Renal cortex interstitium (tissue), 11 donors: Measurements from ENCODE around the gene CEP131. TPM values are rescaled to one million over a fixed set of nuclear protein-coding genes. Genes with fewer than 3 reads are reported as not detected.
A peak's percentile ranks its signal among the peaks of the same experiment; 100 is the strongest.

Experiments used
- DNase-seq, 11 donors: peaks; one replicate each; pipeline ENCODE4 v3.0.0-alpha.2; 2013; ENCODE audit warnings: low read depth in 9 of 11, low spot score in 4 of 11; ENCODE audit errors: extremely low read depth in 1 of 11
- polyA plus RNA-seq, 3 donors: library from polyadenylated mRNA; unstranded; fragments of 120-200 nt; gene quantifications; one replicate each; pipeline ENCODE4 v1.2.1, GENCODE V29; 2013; ENCODE audit not compliant: insufficient read length in 3 of 3

Gene CEP131
- polyA plus RNA-seq, 3 donors = 14.4 to 25.3 (median 20.5) TPM

GRCh38 chr17:81181811-81182185 lies 41.0 kb downstream of the CEP131 start:
- no peak for DNase-seq

DNA sequence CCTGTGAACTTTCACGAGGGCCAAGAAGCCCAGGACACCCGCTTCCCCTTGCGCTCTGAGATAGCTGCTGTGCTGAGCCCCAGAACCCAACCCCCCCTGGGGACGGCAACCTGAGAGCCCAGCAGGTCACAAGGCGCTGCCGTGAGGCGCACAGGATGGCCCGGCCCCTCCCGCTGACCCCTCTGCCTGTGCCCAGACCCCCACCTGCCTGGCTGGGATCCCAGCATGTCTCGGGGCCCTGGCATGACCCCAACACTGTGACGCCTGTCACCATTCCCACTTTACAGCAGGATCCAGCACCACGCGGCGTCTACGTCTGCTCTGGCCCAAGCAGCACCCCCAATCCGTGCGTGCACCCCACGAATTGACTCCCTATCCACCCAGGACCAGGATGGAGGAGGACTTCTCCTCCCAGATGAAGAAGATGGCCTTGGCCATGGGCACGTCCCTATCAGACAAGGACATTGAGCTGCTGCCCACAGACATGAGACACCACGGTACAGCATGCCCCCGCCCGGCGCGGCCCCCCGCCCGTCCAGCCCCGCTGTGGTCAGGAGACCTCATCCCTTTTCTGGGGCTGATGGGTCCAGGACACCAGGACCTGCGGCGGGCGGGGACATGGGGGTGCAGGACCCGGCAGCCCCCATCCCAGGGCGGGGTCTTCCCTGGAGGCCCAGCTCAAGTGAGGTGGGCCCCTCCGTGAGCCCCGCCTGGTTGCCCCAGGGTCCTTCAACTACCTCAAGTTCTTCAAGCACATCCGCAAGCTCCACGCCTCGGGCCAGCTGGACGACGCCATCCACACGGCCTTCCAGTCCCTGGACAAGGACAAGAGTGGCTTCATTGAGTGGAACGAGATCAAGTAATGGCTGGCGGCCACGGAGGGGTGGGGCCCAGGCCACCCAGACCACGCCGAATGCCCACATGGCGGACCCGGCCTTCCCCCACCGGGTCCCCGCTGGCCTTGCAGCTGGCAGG lies 41.6 kb downstream of the CEP131 start:
- DNase-seq = no peak

- no peak for DNase-seq
Measured at GRCh38 chr17:81179861-81180260, 42.9 kb downstream of the CEP131 start.

DNA sequence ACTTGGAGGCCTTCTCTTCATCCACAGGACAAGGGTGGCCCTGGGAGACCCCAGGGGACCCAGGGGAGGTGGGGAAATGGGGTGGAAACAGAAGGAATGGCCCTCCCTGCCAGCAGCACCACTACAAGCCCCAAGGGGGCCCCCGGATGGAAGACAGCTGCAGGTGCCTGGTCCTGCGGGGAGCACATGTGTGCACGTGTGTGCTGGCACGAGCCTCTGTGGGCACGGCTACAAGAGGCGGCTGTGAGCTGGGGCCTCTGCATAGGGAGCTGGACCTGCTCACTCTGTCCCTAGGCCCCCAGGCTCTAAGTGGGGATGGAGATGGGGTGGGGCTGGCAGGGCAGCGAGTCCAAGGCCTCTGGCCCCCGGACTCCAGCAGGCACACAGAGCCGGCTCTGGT lies 43.5 kb downstream of the CEP131 start:
- DNase-seq = no peak

GRCh38 chr17:81178136-81179091 lies 44.4 kb downstream of the CEP131 start:
- no peak for DNase-seq

DNA sequence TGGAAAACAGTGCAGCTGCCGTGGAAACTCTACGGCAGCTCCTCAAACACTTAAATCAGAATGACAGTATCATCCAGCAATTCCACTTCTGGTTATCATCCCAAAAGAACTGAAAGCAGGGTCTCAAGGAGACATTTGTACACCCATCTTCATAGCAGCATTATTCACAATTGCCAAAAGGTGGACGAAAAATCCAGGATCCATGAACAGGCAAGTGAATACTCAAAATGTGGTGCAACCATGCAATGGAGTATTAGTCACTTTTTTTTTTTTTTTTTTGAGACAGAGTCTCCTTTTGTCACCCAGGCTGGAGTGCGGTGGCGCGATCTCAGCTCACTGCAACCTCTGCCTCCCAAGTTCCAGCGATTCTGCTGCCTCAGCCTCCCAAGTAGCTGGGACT lies 46.1 kb downstream of the CEP131 start:
- DNase-seq = no peak

DNA sequence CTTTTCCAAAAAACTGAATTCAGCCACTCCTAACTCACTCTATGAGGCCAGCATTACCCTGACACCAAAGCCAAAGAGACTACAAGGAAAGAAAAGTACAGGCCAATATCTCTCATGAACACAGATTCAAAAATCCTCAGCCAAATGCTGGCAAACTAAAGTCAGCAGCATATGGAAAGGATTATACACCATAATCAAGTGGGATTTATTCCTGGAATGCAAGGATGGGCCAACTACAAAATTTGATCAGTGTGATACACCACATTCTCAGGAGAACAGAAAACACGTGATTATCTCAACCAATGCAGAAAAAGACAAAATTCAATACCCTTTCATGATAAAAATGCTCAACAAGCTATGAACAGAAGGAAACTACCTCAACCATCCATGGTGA lies 49.0 kb downstream of the CEP131 start:
- no peak for DNase-seq

GRCh38 chr17:81173052-81173761 lies 49.6 kb downstream of the CEP131 start:
- DNase-seq = no peak

DNA sequence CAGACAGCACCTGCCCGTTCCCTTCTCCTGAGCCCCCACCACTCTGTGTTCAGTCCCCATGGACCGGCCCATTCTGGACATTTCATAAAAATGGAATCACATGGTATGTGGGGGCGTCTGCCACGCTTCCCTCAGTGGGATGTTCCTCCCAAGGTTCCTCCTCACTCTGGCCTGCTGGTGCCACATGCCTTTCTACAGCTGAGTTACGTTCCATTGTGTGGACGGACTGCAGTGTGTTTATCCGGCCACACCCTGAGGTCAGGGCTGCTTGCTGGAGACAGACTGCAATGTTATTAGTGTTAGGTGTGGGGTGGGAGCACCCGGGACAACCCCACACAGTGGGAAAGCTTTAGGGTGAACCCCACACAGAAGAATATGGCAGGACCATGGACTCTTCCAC lies 50.8 kb downstream of the CEP131 start:
- DNase-seq = no peak

- DNase-seq = no peak
Measured at GRCh38 chr17:81170727-81171494, 51.9 kb downstream of the CEP131 start.

- no peak for DNase-seq
Measured at GRCh38 chr17:81169870-81170309, 52.9 kb downstream of the CEP131 start.

DNA sequence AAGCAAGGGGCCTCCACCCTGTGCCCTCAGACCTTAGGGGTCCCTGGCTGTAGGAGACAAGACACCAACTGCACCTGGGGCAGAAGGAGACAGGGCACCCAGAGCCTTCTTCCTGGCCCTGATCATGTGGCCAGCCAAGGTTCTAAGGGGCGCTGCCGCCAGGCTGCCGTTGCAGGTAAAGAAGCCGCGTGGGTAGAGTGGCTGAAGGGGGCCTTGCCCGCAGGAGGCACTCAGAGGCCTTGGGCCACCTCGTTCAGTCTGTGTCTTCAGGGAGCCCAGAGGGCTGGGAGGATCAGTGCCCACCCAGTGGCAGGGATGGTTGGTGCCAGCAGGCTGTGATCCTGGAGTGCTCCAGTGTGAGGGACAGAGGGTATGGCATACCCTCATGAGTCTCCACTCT lies 55.1 kb downstream of the CEP131 start:
- no peak for DNase-seq

DNA sequence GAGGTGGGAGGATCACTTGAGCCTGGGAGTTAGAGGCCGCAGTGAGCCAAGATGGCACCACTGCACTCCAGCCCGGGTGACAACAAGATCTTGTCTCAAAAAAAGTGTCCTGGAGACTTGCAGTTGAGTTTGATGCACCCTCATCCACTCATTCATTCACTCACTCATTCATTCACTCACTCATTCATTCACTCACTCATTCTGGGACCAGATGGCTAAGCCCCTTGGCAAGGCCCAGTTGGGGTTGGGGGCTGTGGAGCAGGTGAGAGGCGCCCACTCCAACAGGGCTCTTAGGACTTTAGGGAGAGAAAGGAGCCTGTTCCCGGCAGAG lies 55.6 kb downstream of the CEP131 start:
- DNase-seq = no peak

GRCh38 chr17:81166033-81166492 lies 56.7 kb downstream of the CEP131 start, which contains the start of gene AATK:
Gene AATK (minus strand): TSS chr17:81166221. CDS start chr17:81165992, 229 bp downstream.
- no peak for DNase-seq

GRCh38 chr17:81165246-81166032 lies 57.3 kb downstream of the CEP131 start, which contains the start of gene PVALEF:
Gene PVALEF (plus strand): TSS chr17:81165507. CDS start chr17:81181227, 15,720 bp downstream.
- peak in 1 of 11 donors; percentile 43 for DNase-seq

- no peak for DNase-seq
Measured at GRCh38 chr17:81164371-81165245, 58.2 kb downstream of the CEP131 start.
